PFSK-1 (cell line): Measurements from ENCODE around the gene BICD1.

Source experiments
- POLR2AphosphoS5 ChIP-seq: IDR thresholded peaks from 2 replicates; pipeline ENCODE4 v1.6.1; 2012; ENCODE audit warnings: low read depth, mild to moderate bottlenecking, control low read depth, low read length, moderate library complexity
- SIN3A ChIP-seq: IDR thresholded peaks from 2 replicates; pipeline ENCODE4 v1.6.1; 2012; ENCODE audit warnings: mild to moderate bottlenecking, low read length, moderate library complexity, borderline replicate concordance; ENCODE audit not compliant: insufficient read depth
- TAF1 ChIP-seq: IDR thresholded peaks from 2 replicates; pipeline ENCODE4 v1.6.1; 2012; ENCODE audit warnings: low read length, control low read depth, borderline replicate concordance; ENCODE audit not compliant: insufficient read depth
- TF ChIP-seq, protein P1 (sequence below), 2 experiments: IDR thresholded peaks; 2 replicates each; pipeline versions ENCODE4 v1.6.1 to v1.8.0; 2011 to 2012; ENCODE audit warnings: low read depth in 2 of 2, low read length in 2 of 2, control low read depth in 1 of 2, inconsistent platforms in 1 of 2, mild to moderate bottlenecking in 1 of 2, moderate library complexity in 1 of 2; ENCODE audit not compliant: insufficient read depth in 1 of 2

DNA sequence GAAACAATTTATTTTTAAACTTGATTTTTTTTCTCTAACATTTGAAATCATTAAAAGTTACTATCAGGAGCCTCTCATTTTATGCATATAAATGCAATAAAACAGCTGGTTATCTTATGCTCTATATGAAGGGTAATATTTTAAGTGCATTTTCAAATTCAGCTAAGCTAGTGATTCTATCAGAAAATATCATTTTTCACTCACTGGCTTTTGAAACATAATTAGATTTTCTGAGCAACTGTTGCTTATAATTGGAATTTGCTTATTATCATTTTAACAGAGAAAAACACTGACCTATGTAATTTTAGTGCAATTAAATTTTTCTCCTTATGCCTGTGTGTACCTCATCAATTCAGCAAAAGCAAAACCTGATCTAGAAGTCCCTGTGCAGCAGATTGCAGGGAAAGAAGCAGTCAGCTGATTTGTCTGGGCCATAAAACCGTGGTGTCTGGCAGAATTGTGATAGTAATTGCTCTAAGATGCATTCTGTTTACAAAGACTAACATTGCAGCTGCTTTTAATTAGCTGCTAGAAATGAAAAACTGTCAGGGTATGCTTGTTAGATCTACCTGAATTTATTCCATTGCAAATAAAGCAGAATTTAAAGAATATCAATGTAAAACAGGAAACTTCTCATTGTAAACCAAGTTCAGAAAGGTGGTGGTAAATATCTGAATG is 75.0 kb downstream of the BICD1 start:
- TF ChIP-seq, protein P1, sequence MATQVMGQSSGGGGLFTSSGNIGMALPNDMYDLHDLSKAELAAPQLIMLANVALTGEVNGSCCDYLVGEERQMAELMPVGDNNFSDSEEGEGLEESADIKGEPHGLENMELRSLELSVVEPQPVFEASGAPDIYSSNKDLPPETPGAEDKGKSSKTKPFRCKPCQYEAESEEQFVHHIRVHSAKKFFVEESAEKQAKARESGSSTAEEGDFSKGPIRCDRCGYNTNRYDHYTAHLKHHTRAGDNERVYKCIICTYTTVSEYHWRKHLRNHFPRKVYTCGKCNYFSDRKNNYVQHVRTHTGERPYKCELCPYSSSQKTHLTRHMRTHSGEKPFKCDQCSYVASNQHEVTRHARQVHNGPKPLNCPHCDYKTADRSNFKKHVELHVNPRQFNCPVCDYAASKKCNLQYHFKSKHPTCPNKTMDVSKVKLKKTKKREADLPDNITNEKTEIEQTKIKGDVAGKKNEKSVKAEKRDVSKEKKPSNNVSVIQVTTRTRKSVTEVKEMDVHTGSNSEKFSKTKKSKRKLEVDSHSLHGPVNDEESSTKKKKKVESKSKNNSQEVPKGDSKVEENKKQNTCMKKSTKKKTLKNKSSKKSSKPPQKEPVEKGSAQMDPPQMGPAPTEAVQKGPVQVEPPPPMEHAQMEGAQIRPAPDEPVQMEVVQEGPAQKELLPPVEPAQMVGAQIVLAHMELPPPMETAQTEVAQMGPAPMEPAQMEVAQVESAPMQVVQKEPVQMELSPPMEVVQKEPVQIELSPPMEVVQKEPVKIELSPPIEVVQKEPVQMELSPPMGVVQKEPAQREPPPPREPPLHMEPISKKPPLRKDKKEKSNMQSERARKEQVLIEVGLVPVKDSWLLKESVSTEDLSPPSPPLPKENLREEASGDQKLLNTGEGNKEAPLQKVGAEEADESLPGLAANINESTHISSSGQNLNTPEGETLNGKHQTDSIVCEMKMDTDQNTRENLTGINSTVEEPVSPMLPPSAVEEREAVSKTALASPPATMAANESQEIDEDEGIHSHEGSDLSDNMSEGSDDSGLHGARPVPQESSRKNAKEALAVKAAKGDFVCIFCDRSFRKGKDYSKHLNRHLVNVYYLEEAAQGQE (IDR thresholded peaks at IDR 0.05; ENCODE audit: insufficient read depth in 1 of 2, low read depth in 2 of 2, low read length in 2 of 2), result no peak
- TF ChIP-seq TAF1 (no peak), POLR2AphosphoS5 (no peak), SIN3A (no peak)
